SIG-M5 (cell line): ENCODE measurements around the gene SH3RF1.
"Not testable (repeated sequence)": the region's sequence is repeated elsewhere in the genome, so short reads cannot be mapped to it uniquely, and the experiment has no call there.

Experiments used
- DNase-seq: peaks from one replicate; lab custom pipeline; 2025; lab: John Stamatoyannopoulos, UW

The SH3RF1 gene

GRCh38 chr4:169270810-169271691 is at the start of gene SH3RF1:
TSS of gene SH3RF1 (minus strand) at chr4:169270956. CDS start at chr4:169269212, 1,744 bp downstream.
- DNase-seq, result no peak

GRCh38 chr4:169315530-169316343 is 45.0 kb upstream of the SH3RF1 start:
- no peak for DNase-seq

- no peak for DNase-seq
These were observed 44.1 kb upstream of the SH3RF1 start for GRCh38 chr4:169314906-169315305.

GRCh38 chr4:169313732-169314131 is 43.0 kb upstream of the SH3RF1 start:
- no peak for DNase-seq

- no peak for DNase-seq
These were observed 42.1 kb upstream of the SH3RF1 start for GRCh38 chr4:169312690-169313422.

- DNase-seq, result no peak
These were observed 41.0 kb upstream of the SH3RF1 start for GRCh38 chr4:169311643-169312365.

GRCh38 chr4:169309326-169309967 is 38.7 kb upstream of the SH3RF1 start:
- DNase-seq, result no peak

GRCh38 chr4:169307576-169307975 is 36.8 kb upstream of the SH3RF1 start:
- DNase-seq, result no peak

- no peak for DNase-seq
These were observed 34.9 kb upstream of the SH3RF1 start for GRCh38 chr4:169305651-169306050.

GRCh38 chr4:169305173-169305572 is 34.4 kb upstream of the SH3RF1 start:
- no peak for DNase-seq

GRCh38 chr4:169295822-169296221 is 25.1 kb upstream of the SH3RF1 start:
- DNase-seq, result peak; percentile 3

GRCh38 chr4:169293343-169294176 is 22.8 kb upstream of the SH3RF1 start:
- peak; percentile 70 for DNase-seq

GRCh38 chr4:169287983-169288382 is 17.2 kb upstream of the SH3RF1 start:
- DNase-seq, result not testable (repeated sequence)

- DNase-seq, result no peak
These were observed 16.0 kb upstream of the SH3RF1 start for GRCh38 chr4:169286562-169287301.

- DNase-seq, result no peak
These were observed 12.4 kb upstream of the SH3RF1 start for GRCh38 chr4:169283114-169283509.

- DNase-seq, result no peak
These were observed 11.8 kb upstream of the SH3RF1 start for GRCh38 chr4:169282429-169283113.

GRCh38 chr4:169279108-169279507 is 8.4 kb upstream of the SH3RF1 start:
- DNase-seq, result no peak

GRCh38 chr4:169278624-169279023 is 7.9 kb upstream of the SH3RF1 start:
- no peak for DNase-seq

- not testable (repeated sequence) for DNase-seq
These were observed 7.1 kb upstream of the SH3RF1 start for GRCh38 chr4:169277838-169278237.
